NCI-H146 (cell line): ENCODE measurements around the gene INPP4A.

ENCODE experiments used
- DNase-seq: peaks from one replicate; lab custom pipeline; 2025; lab: John Stamatoyannopoulos, UW

INPP4A gene

GRCh38 chr2:98514096-98514639, 69.5 kb downstream of the INPP4A start:
- DNase-seq: peak; percentile 6

GRCh38 chr2:98514879-98515249, 70.2 kb downstream of the INPP4A start:
- no peak for DNase-seq

GRCh38 chr2:98515250-98515991, 70.8 kb downstream of the INPP4A start:
- no peak for DNase-seq

GRCh38 chr2:98516571-98516970, 71.9 kb downstream of the INPP4A start:
- no peak for DNase-seq

GRCh38 chr2:98517636-98518035, 73.0 kb downstream of the INPP4A start:
- DNase-seq: no peak

GRCh38 chr2:98518101-98518500, 73.4 kb downstream of the INPP4A start:
- no peak for DNase-seq

GRCh38 chr2:98519156-98519555, 74.5 kb downstream of the INPP4A start:
- DNase-seq: no peak

GRCh38 chr2:98519851-98520250, 75.2 kb downstream of the INPP4A start:
- DNase-seq: no peak

- no peak for DNase-seq
Observed at GRCh38 chr2:98520806-98521205, 76.1 kb downstream of the INPP4A start.

GRCh38 chr2:98521266-98521665, 76.6 kb downstream of the INPP4A start:
- no peak for DNase-seq

GRCh38 chr2:98522854-98523253, 78.2 kb downstream of the INPP4A start:
- DNase-seq: no peak

GRCh38 chr2:98524168-98524567, 79.5 kb downstream of the INPP4A start:
- DNase-seq: no peak

GRCh38 chr2:98528349-98528748, 83.7 kb downstream of the INPP4A start:
- DNase-seq: no peak

GRCh38 chr2:98530114-98530513, 85.5 kb downstream of the INPP4A start:
- DNase-seq: no peak

- DNase-seq: peak; percentile 26
Observed at GRCh38 chr2:98532756-98533155, 88.1 kb downstream of the INPP4A start.

GRCh38 chr2:98533547-98533946, 88.9 kb downstream of the INPP4A start:
- DNase-seq: no peak

GRCh38 chr2:98534761-98535160, 90.1 kb downstream of the INPP4A start:
- DNase-seq: no peak

GRCh38 chr2:98535971-98536677, 91.5 kb downstream of the INPP4A start:
- DNase-seq: no peak

- DNase-seq: no peak
Observed at GRCh38 chr2:98537390-98538126, 92.9 kb downstream of the INPP4A start.

- no peak for DNase-seq
Observed at GRCh38 chr2:98538280-98539041, 93.8 kb downstream of the INPP4A start.

- no peak for DNase-seq
Observed at GRCh38 chr2:98539056-98539735, 94.5 kb downstream of the INPP4A start.
